OCI-LY7 (cell line): Measurements from ENCODE around the gene WDFY4. TPM values are rescaled to one million over a fixed set of nuclear protein-coding genes. Genes with fewer than 3 reads are reported as not detected.

Experiments
- BruUV-seq: library from RNA; stranded (reverse); fragments of 400-500 nt; replicated peaks from 2 replicates; lab custom pipeline; 2021; lab: Mats Ljungman, UMichigan
- CTCF ChIA-PET: fragments of 300-600 bp; sonication (Branson Sonifier 250); formaldehyde crosslinking; loops from one replicate; lab custom pipeline; 2022; ENCODE audit warnings: antibody characterized with exemption; ENCODE audit not compliant: unreplicated experiment; lab: Charles Lee
- POLR2A ChIA-PET: fragments of 300-600 bp; sonication (Branson Sonifier 250); formaldehyde crosslinking; loops from one replicate; lab custom pipeline; 2022; ENCODE audit warnings: antibody characterized with exemption; lab: Charles Lee
- DNase-seq: peaks from one replicate; pipeline ENCODE4 v3.0.0-alpha.2; 2015; ENCODE audit warnings: low spot score
- H2AFZ ChIP-seq: fragments of 200-600 bp; sonication (generic), shearing (Covaris generic); 2 replicates; pipeline ENCODE4 v1.6.1; 2014; ENCODE audit warnings: mild to moderate bottlenecking, antibody characterized with exemption, low read length, moderate library complexity
- H3K27ac ChIP-seq: fragments of 200-600 bp; sonication (generic); 2 replicates; pipeline ENCODE4 v1.5.1; 2014; ENCODE audit warnings: mixed run types, low read depth, mild to moderate bottlenecking, moderate library complexity, low read length, inconsistent platforms; ENCODE audit not compliant: poor library complexity, severe bottlenecking
- H3K36me3 ChIP-seq: fragments of 200-600 bp; sonication (generic); 2 replicates; pipeline ENCODE4 v1.6.1; 2014; ENCODE audit warnings: mild to moderate bottlenecking, antibody characterized with exemption, low read length, moderate library complexity, mixed read lengths; ENCODE audit not compliant: insufficient read depth
- H3K4me1 ChIP-seq: fragments of 200-600 bp; sonication (generic); 2 replicates; pipeline ENCODE4 v1.5.1; 2014; ENCODE audit warnings: mild to moderate bottlenecking, low read length; ENCODE audit not compliant: insufficient read depth, poor library complexity, severe bottlenecking
- H3K4me2 ChIP-seq: fragments of 200-600 bp; sonication (generic); 2 replicates; pipeline ENCODE4 v1.6.1; 2014; ENCODE audit warnings: mild to moderate bottlenecking, low read length
- H3K4me3 ChIP-seq: fragments of 200-600 bp; sonication (generic); 2 replicates; pipeline ENCODE4 v1.5.1; 2014; ENCODE audit warnings: mild to moderate bottlenecking, low read depth, low read length; ENCODE audit not compliant: poor library complexity, severe bottlenecking
- H3K79me2 ChIP-seq: fragments of 200-600 bp; sonication (generic); 2 replicates; pipeline ENCODE4 v1.6.1; 2016; ENCODE audit warnings: low read depth, mild to moderate bottlenecking, low read length, moderate library complexity, mixed read lengths; ENCODE audit not compliant: insufficient read depth
- H3K9me2 ChIP-seq: fragments of 200-600 bp; sonication (generic); 2 replicates; pipeline ENCODE4 v1.6.1; 2016; ENCODE audit warnings: mild to moderate bottlenecking, low read length, mixed read lengths; ENCODE audit not compliant: insufficient read depth
- H3K9me3 ChIP-seq: fragments of 200-600 bp; sonication (generic); 2 replicates; pipeline ENCODE4 v1.6.1; 2014; ENCODE audit warnings: mild to moderate bottlenecking, mixed run types, low read length, mixed read lengths
- H4K20me1 ChIP-seq: fragments of 200-600 bp; sonication (generic); 2 replicates; pipeline ENCODE4 v1.6.1; 2014; ENCODE audit warnings: mild to moderate bottlenecking, antibody characterized with exemption, low read length, moderate library complexity, mixed read lengths; ENCODE audit not compliant: insufficient read depth
- CTCF ChIP-seq: fragments of 200-600 bp; sonication (generic); conservative IDR thresholded peaks from 2 replicates; pipeline ENCODE4 v1.5.1; 2014; ENCODE audit warnings: mild to moderate bottlenecking, antibody characterized with exemption, low read length, moderate library complexity, mixed read lengths
- EZH2phosphoT487 ChIP-seq: fragments of 200-600 bp; sonication (generic); IDR thresholded peaks from 2 replicates; pipeline ENCODE4 v1.6.1; 2018; ENCODE audit warnings: low read depth, borderline replicate concordance, mild to moderate bottlenecking, mixed run types, antibody characterized with exemption, low read length, moderate library complexity, mixed read lengths
- intact Hi-C: fragments of 100-400 bp; cut with micrococcal nuclease; formaldehyde crosslinking; loops from one replicate; pipeline ENCODE4 v1.10.0; 2022; ENCODE audit not compliant: unreplicated experiment
- total RNA-seq, 2 experiments: library from RNA; depleted of rRNA in 1 of 2; stranded (reverse); fragments of >200 nt in 1 of 2; shearing (Covaris generic) in 1 of 2; gene quantifications; 2 replicates each; pipeline ENCODE4 v1.2.3, GENCODE V29; 2014 to 2022

The WDFY4 gene
- total RNA-seq, 2 experiments from 2014 or later, result 51.5 to 85.6 TPM

- ChIA-PET POLR2A (no interaction called here), CTCF (no interaction called here)
- Histone ChIP-seq H3K36me3 (peaks cover 79% of the 10 kb centered on the region), H3K27ac (no peak overlapping the region), H3K79me2 (no peaks in the 10 kb centered on the region), H3K4me1 (no peaks in the 10 kb centered on the region), H3K4me2 (no peak overlapping the region), H3K4me3 (no peak overlapping the region), H2AFZ (no peak overlapping the region), H3K9me3 (no peaks in the 10 kb centered on the region), H4K20me1 (no peaks in the 10 kb centered on the region), H3K9me2 (no peaks in the 10 kb centered on the region)
- intact Hi-C loops, result no loop called here
- DNase-seq, result no peak
- TF ChIP-seq CTCF, result no peak
- no peak for TF ChIP-seq EZH2phosphoT487
- BruUV-seq, result no TSS peak
Measured at GRCh38 chr10:48946332-48946731, 261.7 kb downstream of the WDFY4 start.

GRCh38 chr10:48946891-48947500 is 262.3 kb downstream of the WDFY4 start:
- Histone ChIP-seq H3K79me2 (no peaks in the 10 kb centered on the region), H3K4me1 (no peaks in the 10 kb centered on the region), H3K27ac (no peak overlapping the region), H3K4me2 (no peak overlapping the region), H3K36me3 (peaks cover 85% of the 10 kb centered on the region), H3K9me3 (no peaks in the 10 kb centered on the region), H4K20me1 (no peaks in the 10 kb centered on the region), H2AFZ (no peak overlapping the region), H3K9me2 (no peaks in the 10 kb centered on the region), H3K4me3 (no peak overlapping the region)
- TF ChIP-seq EZH2phosphoT487 (no peak), CTCF (no peak)
- CTCF ChIA-PET, result no interaction called here
- no peak for DNase-seq
- POLR2A ChIA-PET, result no interaction called here
- intact Hi-C loops, result no loop called here
- no TSS peak for BruUV-seq

- no peaks in the 10 kb centered on the region for H3K9me3 ChIP-seq
- H3K4me2 ChIP-seq, result no peak overlapping the region
- no peak for DNase-seq
- H3K36me3 ChIP-seq, result peaks cover 78% of the 10 kb centered on the region
- TF ChIP-seq EZH2phosphoT487, result no peak
- TF ChIP-seq CTCF, result no peak
- ChIA-PET POLR2A (interaction anchor here (1.0 kb wide), 1 partner anchor 65 kb away, joined by 3 read pairs; no protein-coding TSS in a partner anchor), CTCF (no interaction called here)
- no peaks in the 10 kb centered on the region for H3K9me2 ChIP-seq
- H2AFZ ChIP-seq, result no peak overlapping the region
- BruUV-seq, result no TSS peak
- intact Hi-C loops, result no loop called here
- H3K4me1 ChIP-seq, result no peaks in the 10 kb centered on the region
- no peaks in the 10 kb centered on the region for H3K79me2 ChIP-seq
- H4K20me1 ChIP-seq, result no peaks in the 10 kb centered on the region
- no peak overlapping the region for H3K27ac ChIP-seq
- no peak overlapping the region for H3K4me3 ChIP-seq
Measured at GRCh38 chr10:48947690-48948469, 263.2 kb downstream of the WDFY4 start.
